GM21360 (cell line): ENCODE measurements around the gene SLC2A14.
"Not testable (repeated sequence)": the region's sequence is repeated elsewhere in the genome, so short reads cannot be mapped to it uniquely, and the experiment has no call there.

Experiments used
- ATAC-seq: cut with Tn5 transposase; IDR thresholded peaks from one replicate; pipeline ENCODE4 v1.9.1; 2021; ENCODE audit warnings: mild to moderate bottlenecking, moderate library complexity; ENCODE audit not compliant: unreplicated experiment

Gene SLC2A14

DNA sequence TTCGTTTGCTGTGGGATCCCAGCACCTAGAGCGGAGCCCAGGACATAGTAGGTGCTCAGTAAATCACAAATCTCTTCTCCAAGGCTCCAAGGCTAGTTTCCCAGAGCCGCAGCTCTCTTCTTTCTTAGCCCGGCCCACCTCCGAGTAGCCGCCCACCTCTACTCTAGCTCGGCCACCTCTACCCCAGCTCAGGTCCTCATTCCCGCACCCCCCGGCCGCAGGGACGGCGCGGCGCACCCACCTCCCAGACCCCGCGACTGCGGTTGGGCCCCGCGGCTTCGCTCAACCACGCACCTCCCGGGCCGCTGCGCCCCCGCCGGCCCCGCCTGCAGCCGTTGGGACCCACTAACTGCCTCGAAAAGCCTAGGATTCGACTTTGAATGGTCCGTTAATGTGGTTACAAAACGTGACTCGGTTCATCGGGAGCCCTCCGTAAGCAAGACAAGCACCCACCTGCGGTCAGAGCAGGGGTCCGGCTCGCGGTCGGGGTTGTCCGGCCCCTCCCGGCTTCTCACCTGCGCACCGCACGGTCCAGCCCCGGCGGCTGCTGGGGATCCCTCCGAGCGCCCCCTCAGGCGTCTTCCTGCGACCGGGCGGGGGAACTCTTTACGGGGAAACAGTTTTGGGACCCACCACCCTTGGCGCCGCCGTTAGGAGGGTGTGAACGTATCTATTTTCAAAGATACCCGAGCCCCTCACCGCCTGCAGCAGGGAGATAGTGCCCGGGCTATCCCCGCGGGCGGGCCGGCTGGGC lies at the start of gene SLC2A14:
TSS of gene SLC2A14 (minus strand) at position 350 of the 754 bp plus-strand sequence. CDS start 3,035 bp downstream, outside the sequence.
- no peak for ATAC-seq

GRCh38 chr12:7921181-7921580 lies 48.5 kb upstream of the SLC2A14 start:
- not testable (repeated sequence) for ATAC-seq

- not testable (repeated sequence) for ATAC-seq
Observed at GRCh38 chr12:7918268-7918590, 45.5 kb upstream of the SLC2A14 start.

GRCh38 chr12:7917392-7918267 lies 44.9 kb upstream of the SLC2A14 start:
- no peak for ATAC-seq

DNA sequence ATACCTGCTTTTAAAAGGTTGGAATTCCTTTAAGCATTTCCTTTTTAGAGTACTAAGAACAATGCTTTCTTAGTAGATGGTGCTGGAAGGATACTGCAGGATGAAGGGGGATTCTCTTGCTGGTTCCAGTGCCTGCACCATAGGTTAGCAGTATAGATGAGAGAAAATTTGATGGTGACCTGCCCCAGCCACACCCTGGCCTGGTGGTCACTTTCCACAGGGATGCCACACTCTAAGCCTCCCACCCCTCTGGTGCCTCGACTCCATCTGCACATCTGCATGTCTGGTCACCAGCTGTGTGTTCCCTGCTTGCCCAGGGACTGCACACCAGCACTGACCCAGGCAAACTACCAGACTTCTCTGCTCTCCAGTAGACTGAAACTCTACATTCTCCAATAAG lies 44.2 kb upstream of the SLC2A14 start:
- no peak for ATAC-seq

GRCh38 chr12:7915661-7916403 lies 43.1 kb upstream of the SLC2A14 start:
- ATAC-seq: no peak

DNA sequence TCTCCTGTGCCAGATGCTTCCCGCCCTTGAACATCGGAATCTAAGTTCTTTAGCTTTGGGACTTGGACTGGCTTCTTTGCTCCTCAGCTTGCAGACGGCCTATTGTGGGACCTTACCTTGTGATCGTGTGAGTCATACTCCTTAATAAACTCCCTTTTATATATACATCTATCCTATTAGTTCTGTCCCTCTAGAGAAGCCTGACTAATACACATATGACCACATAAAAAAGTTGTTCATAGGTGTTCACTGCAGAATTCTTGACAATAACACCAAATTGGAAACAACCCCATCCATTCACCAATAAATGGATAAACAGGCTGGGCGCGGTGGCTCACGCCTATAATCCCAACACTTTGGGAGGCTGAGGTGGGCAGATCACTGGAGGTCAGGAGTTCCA lies 37.4 kb upstream of the SLC2A14 start:
- ATAC-seq: not testable (repeated sequence)

DNA sequence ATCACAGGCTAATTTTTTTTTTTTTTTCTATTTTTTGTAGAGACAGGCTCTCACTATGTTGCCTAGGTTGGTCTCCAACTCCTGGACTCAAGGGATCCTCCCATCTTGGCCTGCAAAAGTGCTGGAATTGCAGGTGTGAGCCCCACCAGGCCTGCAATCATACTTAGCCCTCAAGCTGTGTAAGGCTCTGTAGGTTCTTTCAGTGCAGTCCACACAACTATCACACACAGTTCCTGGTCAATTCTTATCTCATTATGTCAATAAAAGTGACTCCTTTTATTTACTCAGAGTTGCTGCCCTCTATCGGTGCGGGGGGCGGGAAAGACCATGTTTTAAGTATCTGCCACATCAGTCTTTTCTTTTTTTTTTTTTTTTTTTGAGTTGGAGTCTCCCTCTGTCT lies 34.3 kb upstream of the SLC2A14 start:
- no peak for ATAC-seq

GRCh38 chr12:7906303-7906702 lies 33.6 kb upstream of the SLC2A14 start:
- not testable (repeated sequence) for ATAC-seq

DNA sequence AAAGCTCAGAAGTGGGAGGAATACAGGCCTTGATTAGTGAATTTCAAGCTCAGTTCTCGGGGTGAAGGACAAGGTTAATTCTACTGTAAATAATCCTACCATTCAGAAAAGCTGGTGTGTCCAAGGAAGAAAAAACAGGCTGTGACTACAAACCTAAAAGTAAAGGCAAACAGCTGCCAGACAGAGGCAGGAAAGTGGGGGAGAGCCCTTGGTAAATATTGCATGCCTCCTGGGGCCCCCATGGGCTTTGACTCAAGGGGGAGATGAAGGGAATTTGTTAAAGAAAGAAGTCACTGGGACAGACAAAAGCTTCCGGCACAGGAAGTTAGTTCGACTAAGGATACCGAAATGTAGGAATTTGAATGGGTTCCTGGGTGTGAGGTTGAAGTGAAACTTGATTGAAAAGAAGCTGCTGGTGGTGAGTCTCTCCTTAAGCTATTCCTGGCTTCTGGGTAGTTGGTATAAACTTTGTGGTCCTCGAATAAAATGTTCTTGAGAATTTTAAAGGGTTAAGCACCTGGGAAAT lies 32.9 kb upstream of the SLC2A14 start:
- not testable (repeated sequence) for ATAC-seq

GRCh38 chr12:7905071-7905470 lies 32.4 kb upstream of the SLC2A14 start:
- no peak for ATAC-seq

GRCh38 chr12:7902416-7902815 lies 29.7 kb upstream of the SLC2A14 start:
- ATAC-seq: not testable (repeated sequence)

GRCh38 chr12:7899755-7900154 lies 27.0 kb upstream of the SLC2A14 start:
- ATAC-seq: no peak

DNA sequence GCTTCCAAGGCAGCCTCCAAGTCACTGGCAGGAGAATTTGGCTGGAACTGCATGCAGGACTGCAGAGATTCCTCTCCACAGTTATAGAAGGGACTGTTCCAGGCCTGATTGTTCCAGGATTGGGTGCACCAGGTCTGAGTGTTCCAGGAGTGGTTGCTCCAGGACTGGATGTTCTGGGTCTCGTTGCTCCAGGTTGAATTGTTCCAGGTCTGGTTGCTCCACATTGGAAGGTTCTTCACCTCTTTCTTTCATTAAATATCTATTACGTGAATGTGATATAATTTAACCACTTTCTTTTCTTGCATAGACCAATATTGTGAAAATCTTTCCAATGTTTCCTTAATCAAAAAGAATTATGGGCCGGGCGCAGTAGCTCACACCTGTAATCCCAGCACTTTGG lies 24.0 kb upstream of the SLC2A14 start:
- ATAC-seq: not testable (repeated sequence)

- no peak for ATAC-seq
Observed at GRCh38 chr12:7892186-7892980, 19.7 kb upstream of the SLC2A14 start.

GRCh38 chr12:7884689-7885088 lies 12.0 kb upstream of the SLC2A14 start:
- no peak for ATAC-seq

GRCh38 chr12:7881736-7882120 lies 9.0 kb upstream of the SLC2A14 start:
- ATAC-seq: not testable (repeated sequence)

DNA sequence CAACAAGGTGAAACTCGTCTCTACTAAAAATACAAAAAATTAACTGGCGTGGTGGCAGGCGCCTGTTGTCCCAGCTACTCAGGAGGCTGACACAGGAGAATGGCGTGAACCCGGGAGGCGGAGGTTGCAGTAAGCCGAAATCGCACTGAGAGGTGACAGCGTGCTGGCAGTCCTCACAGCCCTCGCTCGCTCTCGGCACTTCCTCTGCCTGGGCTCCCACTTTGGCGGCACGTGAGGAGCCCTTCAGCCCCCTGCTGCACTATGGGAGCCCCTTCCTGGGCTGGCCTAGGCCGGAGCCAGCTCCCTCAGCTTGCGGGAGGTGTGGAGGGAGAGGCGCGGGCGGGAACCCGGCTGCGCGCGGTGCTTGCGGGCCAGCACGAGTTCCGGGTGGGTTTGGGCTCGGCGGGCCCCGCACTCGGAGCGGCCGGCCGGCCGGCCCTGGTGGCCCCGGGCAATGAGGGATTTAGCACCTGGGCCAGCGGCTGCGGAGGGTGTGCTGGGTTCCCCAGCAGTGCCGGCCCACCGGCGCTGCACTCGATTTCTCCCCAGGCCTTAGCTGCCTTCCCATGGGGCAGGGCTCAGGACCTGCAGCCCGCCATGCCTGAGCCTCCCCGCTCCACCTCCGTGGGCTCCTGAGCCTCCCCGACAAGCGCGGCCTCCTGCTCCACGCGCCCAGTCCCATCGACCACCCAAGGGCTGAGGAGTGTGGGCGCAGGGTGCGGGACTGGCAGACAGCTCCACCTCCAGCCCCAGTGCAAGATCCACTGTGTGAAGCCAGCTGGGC lies 8.4 kb upstream of the SLC2A14 start:
- ATAC-seq: not testable (repeated sequence)

DNA sequence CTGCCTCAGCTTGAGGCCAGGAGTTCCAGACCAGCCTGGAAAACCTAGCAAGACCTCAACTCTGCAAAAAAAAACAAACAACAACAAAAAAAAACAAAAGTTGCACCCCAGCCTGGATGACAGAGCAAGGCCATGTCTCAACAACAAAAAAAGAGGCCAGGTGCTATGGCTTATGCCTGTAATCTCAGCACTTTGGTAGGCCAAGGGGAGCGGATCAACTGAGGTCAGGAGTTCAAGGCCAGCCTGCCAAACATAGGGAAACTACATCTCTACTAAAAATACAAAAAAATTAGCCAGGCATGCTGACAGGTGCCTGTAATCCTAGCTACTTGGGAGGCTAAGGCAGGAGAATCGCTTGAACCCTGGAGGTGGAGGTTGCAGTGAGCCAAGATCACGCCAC lies 6.5 kb upstream of the SLC2A14 start:
- ATAC-seq: no peak

DNA sequence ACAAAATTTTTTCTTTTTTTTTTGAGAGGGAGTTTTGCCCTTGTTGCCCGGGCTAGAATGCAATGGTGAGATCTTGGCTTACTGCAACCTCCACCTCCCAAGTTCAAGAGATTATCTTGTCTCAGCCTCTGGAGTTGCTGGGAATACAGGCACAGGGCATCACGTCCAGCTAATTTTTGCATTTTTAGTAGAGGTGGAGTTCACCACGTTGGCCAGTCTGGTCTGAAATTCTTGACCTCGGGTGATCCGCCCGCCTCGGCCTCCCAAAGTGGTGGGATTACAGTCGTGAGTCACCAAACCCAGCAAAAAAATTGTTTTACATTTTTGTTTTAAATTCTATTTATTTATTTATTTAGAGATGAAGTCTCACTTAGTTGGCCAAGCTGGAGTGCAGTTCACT lies 4.7 kb upstream of the SLC2A14 start:
- ATAC-seq: no peak
